Measurements from ENCODE around the gene TTC3. TPM values are rescaled to one million over a fixed set of nuclear protein-coding genes. Genes with fewer than 3 reads are reported as not detected.

The TTC3 gene
- total and polyA plus RNA-seq, 2 of the 13 experiments (the other 11 are each of a cell fraction or from before 2014, with no cell fraction given): 55.7 to 108 TPM

DNA sequence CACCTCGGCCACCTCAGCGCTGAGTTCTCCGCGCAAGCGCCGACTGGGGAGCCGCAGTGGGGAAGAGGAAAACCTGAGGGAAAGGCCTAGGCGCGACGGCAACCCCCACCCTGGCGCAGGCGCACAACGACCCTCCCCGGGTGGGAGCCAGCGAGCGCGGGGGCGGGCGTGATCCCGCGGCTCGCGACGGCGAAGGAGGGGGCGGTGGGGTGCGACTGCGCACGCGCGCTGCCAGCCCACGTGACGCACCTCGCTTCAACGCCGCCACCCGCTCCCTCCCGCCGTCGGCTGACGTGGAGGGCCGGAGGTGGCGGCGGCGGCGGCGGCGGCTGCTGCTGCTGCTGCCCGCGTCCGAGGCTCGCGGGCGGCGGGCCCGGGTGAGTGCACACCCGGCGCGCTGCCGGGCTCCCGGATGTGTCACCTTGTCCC lies at the start of gene TTC3, which contains the start of gene PIGP (continued):
- TF ChIP-seq MNT (IDR thresholded peaks at IDR 0.05) (no peak), MAZ (IDR thresholded peaks at IDR 0.05; ENCODE audit: borderline replicate concordance, low read depth, low read length) (peak; percentile 92), MAZ (CRISPR knock-in tag; IDR thresholded peaks at IDR 0.05; ENCODE audit: low read depth) (peak; percentile 17; the same call in 1 of the 2 replicates), ZNF256 (CRISPR knock-in tag; conservative IDR thresholded peaks at IDR 0.05) (no peak), HOXA5 (CRISPR knock-in tag; IDR thresholded peaks at IDR 0.05) (peak; percentile 80; the same call in 1 of the 2 replicates), ZNF749 (CRISPR knock-in tag; IDR thresholded peaks at IDR 0.05; ENCODE audit: borderline replicate concordance) (peak; percentile 79), ZNF350 (CRISPR knock-in tag; IDR thresholded peaks at IDR 0.05; ENCODE audit: borderline replicate concordance, low read depth) (no peak), RBFOX2 (IDR thresholded peaks at IDR 0.05; ENCODE audit: low read depth, low read length) (peak; percentile 90), ZNF296 (CRISPR knock-in tag; conservative IDR thresholded peaks at IDR 0.05) (no peak), ZNF792 (CRISPR knock-in tag; IDR thresholded peaks at IDR 0.05) (no peak), PHF21A (CRISPR knock-in tag; IDR thresholded peaks at IDR 0.05) (peak; percentile 63), XBP1 (CRISPR knock-in tag; IDR thresholded peaks at IDR 0.05) (peak; percentile 78), ZEB1 (IDR thresholded peaks at IDR 0.05; ENCODE audit: insufficient replicate concordance, low read depth) (no peak), ETV5 (CRISPR knock-in tag; IDR thresholded peaks at IDR 0.05; ENCODE audit: borderline replicate concordance) (0 out of 2 replicates have a peak, but pooled peaks have one; percentile 2), ZNF563 (CRISPR knock-in tag; IDR thresholded peaks at IDR 0.05) (peak; percentile 96; the same call in 1 of the 2 replicates), ZNF747 (CRISPR knock-in tag; IDR thresholded peaks at IDR 0.05; ENCODE audit: borderline replicate concordance) (no peak; the same call in 1 of the 2 replicates), ZNF776 (CRISPR knock-in tag; IDR thresholded peaks at IDR 0.05) (peak; percentile 57; the same call in 1 of the 2 replicates), ATF7-NPFF (CRISPR knock-in tag; IDR thresholded peaks at IDR 0.05; ENCODE audit: low read depth) (no peak; the same call in 1 of the 2 replicates)
- TF ChIP-seq, protein P1, sequence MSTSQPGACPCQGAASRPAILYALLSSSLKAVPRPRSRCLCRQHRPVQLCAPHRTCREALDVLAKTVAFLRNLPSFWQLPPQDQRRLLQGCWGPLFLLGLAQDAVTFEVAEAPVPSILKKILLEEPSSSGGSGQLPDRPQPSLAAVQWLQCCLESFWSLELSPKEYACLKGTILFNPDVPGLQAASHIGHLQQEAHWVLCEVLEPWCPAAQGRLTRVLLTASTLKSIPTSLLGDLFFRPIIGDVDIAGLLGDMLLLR (CRISPR knock-in tag; IDR thresholded peaks at IDR 0.05): no peak
- TF ChIP-seq, protein P2, sequence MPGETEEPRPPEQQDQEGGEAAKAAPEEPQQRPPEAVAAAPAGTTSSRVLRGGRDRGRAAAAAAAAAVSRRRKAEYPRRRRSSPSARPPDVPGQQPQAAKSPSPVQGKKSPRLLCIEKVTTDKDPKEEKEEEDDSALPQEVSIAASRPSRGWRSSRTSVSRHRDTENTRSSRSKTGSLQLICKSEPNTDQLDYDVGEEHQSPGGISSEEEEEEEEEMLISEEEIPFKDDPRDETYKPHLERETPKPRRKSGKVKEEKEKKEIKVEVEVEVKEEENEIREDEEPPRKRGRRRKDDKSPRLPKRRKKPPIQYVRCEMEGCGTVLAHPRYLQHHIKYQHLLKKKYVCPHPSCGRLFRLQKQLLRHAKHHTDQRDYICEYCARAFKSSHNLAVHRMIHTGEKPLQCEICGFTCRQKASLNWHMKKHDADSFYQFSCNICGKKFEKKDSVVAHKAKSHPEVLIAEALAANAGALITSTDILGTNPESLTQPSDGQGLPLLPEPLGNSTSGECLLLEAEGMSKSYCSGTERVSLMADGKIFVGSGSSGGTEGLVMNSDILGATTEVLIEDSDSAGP (CRISPR knock-in tag; IDR thresholded peaks at IDR 0.05; ENCODE audit: borderline replicate concordance): peak; percentile 74; the same call in 1 of the 2 replicates

Data from HepG2 (cell line).